Brain microvascular endothelial cell (primary cell): ENCODE measurements around the gene STAT3.
"Not testable (repeated sequence)": the region's sequence is repeated elsewhere in the genome, so short reads cannot be mapped to it uniquely, and the experiment has no call there.

Experiments
- DNase-seq: peaks from one replicate; pipeline ENCODE4 v3.0.0-alpha.2; 2020
- H3K27ac ChIP-seq: fragments of 250-450 bp; sonication (Bioruptor Pico); 2 replicates; pipeline ENCODE4 v1.5.1; 2020; ENCODE audit warnings: mild to moderate bottlenecking, moderate library complexity
- H3K27me3 ChIP-seq: fragments of 250-450 bp; sonication (Bioruptor Pico); replicated peaks from 2 replicates; pipeline ENCODE4 v1.5.1; 2020; ENCODE audit warnings: mild to moderate bottlenecking
- H3K36me3 ChIP-seq: fragments of 250-450 bp; sonication (Bioruptor Pico); replicated peaks from 2 replicates; pipeline ENCODE4 v1.5.1; 2020; ENCODE audit warnings: mild to moderate bottlenecking
- H3K4me3 ChIP-seq: 2 replicates; pipeline ENCODE4 v1.5.1; 2011; ENCODE audit warnings: low read depth, mild to moderate bottlenecking, control low read depth, low read length, moderate library complexity
- in situ Hi-C: cut with HindIII; loops from 2 replicates; pipeline ENCODE4 v1.10.0; 2017; ENCODE audit warnings: low sequenced_read_pairs, low pct_ligation_motif_present
- TF ChIP-seq, protein P1 (sequence below): IDR thresholded peaks from 2 replicates; pipeline ENCODE4 v1.5.1; 2011; ENCODE audit warnings: low read depth, mild to moderate bottlenecking, moderate library complexity, low read length, control low read depth, inconsistent platforms; ENCODE audit errors: missing control alignments

STAT3 gene

DNA sequence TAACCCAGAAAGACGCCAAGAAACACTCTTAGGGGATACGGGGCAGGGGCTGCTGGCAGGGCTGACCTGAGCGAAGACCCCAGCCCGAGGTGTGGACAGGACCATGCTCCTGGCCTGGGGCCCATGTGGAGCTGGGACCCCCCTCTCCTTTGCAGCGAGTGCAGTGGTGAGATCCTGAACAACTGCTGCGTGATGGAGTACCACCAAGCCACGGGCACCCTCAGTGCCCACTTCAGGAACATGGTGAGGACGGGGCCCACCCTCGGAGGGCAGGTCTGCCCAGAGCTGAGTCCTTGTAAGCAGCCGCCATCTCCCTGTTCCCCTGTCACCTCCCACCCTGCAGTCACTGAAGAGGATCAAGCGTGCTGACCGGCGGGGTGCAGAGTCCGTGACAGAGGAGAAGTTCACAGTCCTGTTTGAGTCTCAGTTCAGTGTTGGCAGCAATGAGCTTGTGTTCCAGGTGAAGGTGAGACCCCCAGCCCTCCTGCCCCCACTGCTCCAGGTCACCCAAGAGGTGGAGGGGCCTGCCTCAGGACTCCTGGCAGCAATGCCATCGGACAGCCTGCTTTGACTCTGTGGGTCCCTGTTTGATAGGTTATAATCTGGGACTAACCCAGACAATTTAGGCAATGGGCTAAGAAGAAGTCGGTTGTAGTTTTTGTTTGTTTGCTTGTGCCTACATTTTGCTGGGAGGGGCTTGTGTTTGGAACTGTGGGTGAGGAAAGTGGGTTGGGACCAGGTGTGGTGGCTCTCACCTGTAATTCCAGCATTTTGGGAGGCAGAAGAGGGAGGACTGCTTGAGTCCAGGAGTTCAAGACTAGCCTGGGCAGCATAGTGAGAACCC, 83.8 kb downstream of the STAT3 start:
- TF ChIP-seq, protein P1, sequence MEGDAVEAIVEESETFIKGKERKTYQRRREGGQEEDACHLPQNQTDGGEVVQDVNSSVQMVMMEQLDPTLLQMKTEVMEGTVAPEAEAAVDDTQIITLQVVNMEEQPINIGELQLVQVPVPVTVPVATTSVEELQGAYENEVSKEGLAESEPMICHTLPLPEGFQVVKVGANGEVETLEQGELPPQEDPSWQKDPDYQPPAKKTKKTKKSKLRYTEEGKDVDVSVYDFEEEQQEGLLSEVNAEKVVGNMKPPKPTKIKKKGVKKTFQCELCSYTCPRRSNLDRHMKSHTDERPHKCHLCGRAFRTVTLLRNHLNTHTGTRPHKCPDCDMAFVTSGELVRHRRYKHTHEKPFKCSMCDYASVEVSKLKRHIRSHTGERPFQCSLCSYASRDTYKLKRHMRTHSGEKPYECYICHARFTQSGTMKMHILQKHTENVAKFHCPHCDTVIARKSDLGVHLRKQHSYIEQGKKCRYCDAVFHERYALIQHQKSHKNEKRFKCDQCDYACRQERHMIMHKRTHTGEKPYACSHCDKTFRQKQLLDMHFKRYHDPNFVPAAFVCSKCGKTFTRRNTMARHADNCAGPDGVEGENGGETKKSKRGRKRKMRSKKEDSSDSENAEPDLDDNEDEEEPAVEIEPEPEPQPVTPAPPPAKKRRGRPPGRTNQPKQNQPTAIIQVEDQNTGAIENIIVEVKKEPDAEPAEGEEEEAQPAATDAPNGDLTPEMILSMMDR, result no peak
- no peak overlapping the region for H3K27ac ChIP-seq
- no peaks in the 10 kb centered on the region for H3K36me3 ChIP-seq
- no peaks in the 10 kb centered on the region for H3K27me3 ChIP-seq
- no peak for DNase-seq
- in situ Hi-C loops, result loop anchor here (25.0 kb wide), 1 partner anchor 208 kb away; no protein-coding TSS in a partner anchor
- H3K4me3 ChIP-seq, result no peak overlapping the region

DNA sequence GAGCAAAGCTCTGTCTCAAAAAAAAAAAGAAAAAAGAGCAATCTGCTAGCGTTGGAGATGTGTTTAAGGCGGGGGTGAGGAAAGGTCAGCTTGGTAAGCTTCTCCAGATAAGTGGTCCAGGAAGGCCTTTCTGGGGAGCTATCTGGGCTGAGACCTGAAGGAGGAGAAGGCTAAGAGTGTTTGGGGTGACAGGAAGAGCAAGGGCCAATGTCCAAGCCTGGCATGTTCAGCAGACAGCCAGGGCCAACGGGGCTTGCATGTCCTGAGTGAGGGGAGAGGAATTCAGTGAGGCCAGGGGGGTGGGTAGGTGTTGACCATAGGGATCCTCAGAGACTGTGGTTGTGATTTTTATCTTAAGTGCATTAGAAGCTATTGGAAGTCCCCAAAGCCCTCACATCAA, 84.5 kb downstream of the STAT3 start:
- TF ChIP-seq, protein P1, result no peak
- H3K36me3 ChIP-seq, result no peaks in the 10 kb centered on the region
- H3K4me3 ChIP-seq, result no peak overlapping the region
- in situ Hi-C loops, result loop anchor here (25.0 kb wide), 1 partner anchor 209 kb away; no protein-coding TSS in a partner anchor
- H3K27me3 ChIP-seq, result no peaks in the 10 kb centered on the region
- H3K27ac ChIP-seq, result no peak overlapping the region
- no peak for DNase-seq

DNA sequence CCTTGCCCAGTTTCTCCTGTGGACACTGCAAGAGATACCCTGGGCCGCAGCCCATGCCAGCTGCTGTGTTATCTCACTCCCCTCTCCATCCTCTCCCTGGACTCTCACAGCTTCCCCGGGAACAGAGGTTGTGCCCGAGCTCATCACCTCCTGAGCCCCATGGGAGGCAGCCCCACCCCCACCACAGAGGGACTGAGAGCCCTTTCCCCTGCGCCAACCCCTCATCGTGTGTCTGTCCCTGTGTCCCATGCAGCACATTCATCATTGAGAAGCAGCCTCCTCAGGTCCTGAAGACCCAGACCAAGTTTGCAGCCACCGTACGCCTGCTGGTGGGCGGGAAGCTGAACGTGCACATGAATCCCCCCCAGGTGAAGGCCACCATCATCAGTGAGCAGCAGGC, 87.2 kb downstream of the STAT3 start:
- no peak overlapping the region for H3K27ac ChIP-seq
- H3K27me3 ChIP-seq, result no peaks in the 10 kb centered on the region
- no peaks in the 10 kb centered on the region for H3K36me3 ChIP-seq
- no peak for DNase-seq
- TF ChIP-seq, protein P1, result no peak
- in situ Hi-C loops, result loop anchor here (25.0 kb wide), 1 partner anchor 211 kb away; no protein-coding TSS in a partner anchor
- H3K4me3 ChIP-seq, result no peak overlapping the region

DNA sequence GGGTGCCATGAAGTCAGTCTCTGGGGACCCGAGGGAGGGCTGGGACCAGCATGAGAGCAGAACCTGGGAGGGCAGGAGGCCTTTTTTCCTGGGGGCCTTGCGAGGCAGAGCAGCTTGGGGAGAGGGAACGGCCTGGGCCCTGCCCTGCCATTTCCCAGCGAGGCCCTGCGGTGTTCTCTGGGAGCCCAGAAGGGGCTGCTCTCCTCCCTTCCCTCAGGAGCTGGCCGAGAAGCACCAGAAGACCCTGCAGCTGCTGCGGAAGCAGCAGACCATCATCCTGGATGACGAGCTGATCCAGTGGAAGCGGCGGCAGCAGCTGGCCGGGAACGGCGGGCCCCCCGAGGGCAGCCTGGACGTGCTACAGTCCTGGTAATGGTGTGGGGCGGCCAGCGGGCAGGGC, 88.3 kb downstream of the STAT3 start:
- not testable (repeated sequence) for DNase-seq, H3K27ac ChIP-seq, H3K27me3 ChIP-seq, H3K4me3 ChIP-seq, H3K36me3 ChIP-seq
- in situ Hi-C loops, result loop anchor here (25.0 kb wide), 1 partner anchor 212 kb away; no protein-coding TSS in a partner anchor

DNA sequence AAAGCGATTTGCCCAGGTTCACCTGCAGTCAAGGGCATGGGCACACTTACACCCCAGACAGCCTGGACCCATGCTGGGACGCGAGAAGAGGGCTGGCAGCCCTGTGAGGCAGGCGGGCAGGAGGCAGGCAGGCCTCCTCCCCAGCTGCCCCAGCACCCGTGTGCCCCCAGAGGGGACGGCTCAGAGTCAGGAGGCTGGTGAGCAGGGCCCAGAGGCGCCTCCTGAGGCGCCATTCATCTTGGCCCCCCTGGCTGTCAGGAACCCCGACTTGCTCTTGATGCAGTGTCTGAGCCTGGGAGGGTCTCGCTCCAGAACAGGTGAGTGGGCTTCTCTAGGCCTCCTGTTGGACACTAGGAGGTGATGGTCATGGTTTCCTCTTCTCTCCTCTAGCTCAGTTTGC, 88.9 kb downstream of the STAT3 start:
- H3K27me3 ChIP-seq, H3K4me3 ChIP-seq, H3K36me3 ChIP-seq, DNase-seq, in situ Hi-C loops, H3K27ac ChIP-seq: not testable (repeated sequence)

DNA sequence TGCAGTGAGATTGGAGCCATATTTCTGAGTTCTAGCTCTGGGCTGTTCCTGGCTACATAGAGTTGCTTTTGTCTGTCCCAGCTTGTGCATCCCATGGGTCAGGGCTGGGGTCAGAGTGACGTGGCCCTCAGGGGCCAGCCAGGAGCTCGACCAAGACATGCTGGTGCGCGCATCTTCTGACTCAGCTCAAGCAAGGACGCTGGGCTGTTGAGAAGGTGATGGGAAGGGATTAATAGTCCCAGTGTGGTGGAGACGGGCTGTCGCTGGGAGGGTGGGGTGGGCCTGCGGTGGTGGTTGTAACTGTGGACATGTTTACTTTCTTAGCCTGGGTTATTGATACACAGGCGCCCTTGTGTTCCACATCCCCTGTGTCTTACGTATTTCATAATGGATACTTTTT, 90.5 kb downstream of the STAT3 start:
- H3K36me3 ChIP-seq, H3K4me3 ChIP-seq, in situ Hi-C loops, H3K27ac ChIP-seq, DNase-seq, H3K27me3 ChIP-seq: not testable (repeated sequence)

DNA sequence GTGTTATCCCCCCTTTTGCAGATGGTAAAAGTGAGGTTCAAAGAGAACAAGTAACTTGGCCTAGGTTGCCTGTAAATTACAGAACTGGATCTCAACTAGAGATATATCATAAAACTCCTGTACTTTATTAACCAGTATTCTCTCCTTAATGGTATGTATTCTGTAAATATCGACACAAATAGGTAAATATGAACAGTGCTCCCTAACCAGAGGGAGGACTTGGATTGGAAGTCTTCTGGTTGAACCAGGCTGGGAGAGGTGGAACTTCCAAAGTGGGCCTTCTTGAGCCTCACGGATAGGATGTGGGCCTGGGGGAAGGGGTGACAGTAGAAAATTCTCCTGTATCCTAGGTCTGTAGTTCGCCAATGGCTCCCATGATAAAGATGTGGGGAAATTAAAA, 92.2 kb downstream of the STAT3 start:
- no peaks in the 10 kb centered on the region for H3K27me3 ChIP-seq
- H3K36me3 ChIP-seq, result no peaks in the 10 kb centered on the region
- no peak for DNase-seq
- H3K4me3 ChIP-seq, result no peak overlapping the region
- in situ Hi-C loops, result no loop called here
- TF ChIP-seq, protein P1, result no peak
- H3K27ac ChIP-seq, result no peak overlapping the region
